Keratinocyte (primary cell): ENCODE measurements around the gene TYW1.
"Not testable (repeated sequence)": the region's sequence is repeated elsewhere in the genome, so short reads cannot be mapped to it uniquely, and the experiment has no call there.

ENCODE experiments used
- CTCF ChIP-seq, 3 experiments: IDR thresholded peaks in 1 of 3; conservative IDR thresholded peaks in 1 of 3; optimal IDR thresholded peaks in 1 of 3; 2 replicates in 2 of 3; 3 replicates in 1 of 3; pipeline versions ENCODE3 to v1.5.1; 2011; ENCODE audit warnings: low read length in 3 of 3, mild to moderate bottlenecking in 3 of 3, moderate library complexity in 2 of 3, control low read depth in 1 of 3, inconsistent platforms in 1 of 3; ENCODE audit not compliant: insufficient read depth in 2 of 3; ENCODE audit errors: extremely low read depth in 1 of 3
- EZH2 ChIP-seq: IDR thresholded peaks from one replicate; pipeline ENCODE4 v1.6.1; 2012; ENCODE audit warnings: inconsistent platforms, mild to moderate bottlenecking, low read length, moderate library complexity

GRCh38 chr7:66994691-66995049, 2.0 kb upstream of the TYW1 start:
- peak; percentile 30 to 66 (median 34) for TF ChIP-seq CTCF (optimal IDR thresholded peaks at IDR 0.05 in 1 of 3, IDR thresholded peaks at IDR 0.05 in 1 of 3, conservative IDR thresholded peaks at IDR 0.05 in 1 of 3; ENCODE audit: extremely low read depth in 1 of 3, insufficient read depth in 2 of 3, low read length in 3 of 3)
- not testable (repeated sequence) for TF ChIP-seq EZH2
